GM10266 (cell line): Measurements from ENCODE around the gene GADD45GIP1.
A peak's percentile ranks its signal among the peaks of the same experiment; 100 is the strongest.

ENCODE experiments used
- DNase-seq: peaks from one replicate; pipeline ENCODE4 v3.0.0; 2012; ENCODE audit errors: extremely low spot score
- CTCF ChIP-seq: IDR thresholded peaks from 2 replicates; pipeline ENCODE4 v1.5.1; 2012; ENCODE audit warnings: mild to moderate bottlenecking, low read depth; ENCODE audit not compliant: control insufficient read depth, insufficient read depth; ENCODE audit errors: missing control alignments

Gene GADD45GIP1

DNA sequence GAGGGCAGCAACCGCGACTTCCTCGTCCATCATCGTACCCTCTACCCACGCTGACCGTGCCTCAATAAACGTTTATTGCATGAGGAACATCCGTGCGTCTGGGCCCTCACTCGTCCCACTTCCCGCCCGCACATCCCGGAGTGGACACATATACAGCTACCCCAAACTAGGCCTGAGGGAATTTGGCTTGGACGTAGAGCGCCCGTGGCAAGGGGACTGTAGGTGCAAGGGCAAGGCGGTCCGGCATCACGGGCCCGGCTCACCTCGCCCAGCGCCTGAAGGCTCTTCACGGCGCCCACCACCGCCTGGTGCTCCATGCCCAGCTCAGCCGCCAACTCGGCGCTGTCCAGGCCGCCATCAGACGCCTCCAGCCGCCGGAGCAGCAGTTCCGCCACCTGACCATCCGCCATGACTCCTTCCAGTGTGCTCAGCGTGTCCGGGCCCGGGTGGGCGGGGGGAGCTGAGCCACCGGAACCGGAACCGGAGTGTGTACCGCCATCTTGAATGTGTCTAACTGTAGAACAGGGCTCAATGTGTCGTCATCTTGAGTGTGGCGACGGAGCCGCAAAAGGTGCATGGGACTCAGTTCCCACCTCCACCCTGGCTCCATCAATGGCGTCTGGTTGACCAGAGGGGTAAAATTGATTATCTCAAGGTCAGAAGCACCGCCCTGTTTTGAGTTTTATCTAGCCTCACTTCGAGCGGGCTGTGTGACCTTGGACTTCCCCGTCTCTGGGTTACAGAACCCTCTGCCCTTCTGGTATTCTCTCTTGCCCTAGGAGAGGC, 23.5 kb downstream of the GADD45GIP1 start, which contains the start of gene FARSA:
Gene FARSA, minus strand, starts transcription at position 425 of the 786 bp plus-strand sequence. Its CDS starts 15 bp downstream, at position 410.
- DNase-seq, result peak; percentile 91
- no peak for TF ChIP-seq CTCF

DNA sequence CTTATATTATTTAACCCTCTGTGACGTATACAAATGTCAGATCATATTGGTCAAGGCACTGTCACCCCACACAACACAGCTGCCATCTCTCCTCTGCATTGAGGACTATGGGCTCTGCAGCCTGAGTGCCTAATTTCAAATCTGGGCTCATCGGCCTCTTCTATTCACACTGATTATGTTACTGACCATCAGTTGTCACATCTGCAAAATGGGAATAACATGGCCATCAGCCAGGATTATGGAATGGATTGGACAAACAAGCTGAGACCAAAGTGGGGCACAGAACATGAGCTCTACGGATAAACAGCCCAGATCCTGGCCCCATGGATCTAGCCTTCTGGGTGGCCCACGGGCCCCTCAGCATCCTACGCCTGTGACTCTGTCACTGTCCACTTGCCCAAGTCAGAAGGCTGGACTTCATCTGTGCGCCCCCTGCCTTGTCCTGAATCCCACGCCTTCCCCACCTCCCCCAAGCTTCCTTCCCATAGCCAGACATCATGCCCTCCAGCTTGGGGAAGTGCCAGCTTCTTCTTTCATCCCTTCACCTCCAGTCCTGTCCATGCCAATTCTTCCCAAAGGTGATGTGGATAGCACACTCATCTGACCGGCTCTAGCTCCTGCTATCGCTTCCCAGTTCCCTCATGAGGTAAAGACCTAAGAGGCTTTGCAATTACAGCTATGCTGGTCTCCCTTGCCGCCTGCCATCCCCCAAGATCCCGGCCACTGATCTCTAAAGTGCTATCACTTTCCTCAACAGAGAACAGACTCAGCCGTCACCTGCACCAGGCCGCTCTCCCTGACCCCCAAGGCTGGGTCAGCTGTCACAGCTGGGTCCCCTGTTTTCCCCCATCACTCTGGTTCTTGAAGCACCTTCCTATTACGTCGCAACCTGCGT, 24.4 kb downstream of the GADD45GIP1 start:
- no peak for TF ChIP-seq CTCF
- DNase-seq, result no peak

GRCh38 chr19:12930002-12930645, 26.9 kb downstream of the GADD45GIP1 start:
- no peak for TF ChIP-seq CTCF
- no peak for DNase-seq

GRCh38 chr19:12924621-12925310, 32.3 kb downstream of the GADD45GIP1 start:
- no peak for DNase-seq
- TF ChIP-seq CTCF, result no peak

DNA sequence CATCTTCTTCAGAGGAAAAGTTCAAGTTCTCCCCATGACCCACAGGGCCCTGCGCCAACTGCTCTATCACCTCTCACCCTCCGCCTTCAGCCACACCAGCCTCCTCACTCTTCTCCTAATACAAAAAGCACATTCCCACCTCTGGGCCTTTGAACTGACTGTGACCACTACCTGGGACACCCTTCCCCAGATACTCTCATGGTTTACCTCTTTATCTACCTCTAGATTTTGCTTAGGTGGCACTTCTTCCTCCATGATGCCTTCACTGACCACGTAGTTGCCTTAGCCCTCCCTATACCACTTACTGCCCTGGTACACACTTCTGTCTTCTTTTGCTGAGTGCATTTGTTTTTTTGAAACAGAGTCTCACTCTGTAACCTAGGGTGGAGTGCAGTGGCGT, 34.1 kb downstream of the GADD45GIP1 start:
- no peak for DNase-seq
- TF ChIP-seq CTCF, result no peak

DNA sequence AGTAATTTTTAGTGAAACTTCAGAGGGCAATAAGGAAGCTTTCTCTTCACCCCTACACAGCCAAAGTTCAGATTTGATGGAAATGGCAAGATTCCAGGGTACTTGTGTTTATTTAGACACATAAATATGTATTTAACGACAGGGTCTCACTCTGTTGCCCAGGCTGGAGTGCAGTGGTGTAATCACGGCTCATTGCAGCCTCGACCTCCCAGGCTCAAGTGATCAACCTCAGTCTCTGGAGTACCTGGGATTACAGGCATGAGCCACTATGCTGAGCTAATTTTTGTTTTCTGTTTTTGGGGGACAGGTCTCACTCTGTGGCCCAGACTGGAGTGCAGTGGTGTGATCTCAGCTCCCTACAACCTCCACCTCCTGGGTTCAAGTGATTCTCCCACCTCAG, 36.0 kb downstream of the GADD45GIP1 start:
- no peak for DNase-seq
- TF ChIP-seq CTCF, result no peak
